ENCODE data around the gene GBF1.

GBF1 gene, protein sequence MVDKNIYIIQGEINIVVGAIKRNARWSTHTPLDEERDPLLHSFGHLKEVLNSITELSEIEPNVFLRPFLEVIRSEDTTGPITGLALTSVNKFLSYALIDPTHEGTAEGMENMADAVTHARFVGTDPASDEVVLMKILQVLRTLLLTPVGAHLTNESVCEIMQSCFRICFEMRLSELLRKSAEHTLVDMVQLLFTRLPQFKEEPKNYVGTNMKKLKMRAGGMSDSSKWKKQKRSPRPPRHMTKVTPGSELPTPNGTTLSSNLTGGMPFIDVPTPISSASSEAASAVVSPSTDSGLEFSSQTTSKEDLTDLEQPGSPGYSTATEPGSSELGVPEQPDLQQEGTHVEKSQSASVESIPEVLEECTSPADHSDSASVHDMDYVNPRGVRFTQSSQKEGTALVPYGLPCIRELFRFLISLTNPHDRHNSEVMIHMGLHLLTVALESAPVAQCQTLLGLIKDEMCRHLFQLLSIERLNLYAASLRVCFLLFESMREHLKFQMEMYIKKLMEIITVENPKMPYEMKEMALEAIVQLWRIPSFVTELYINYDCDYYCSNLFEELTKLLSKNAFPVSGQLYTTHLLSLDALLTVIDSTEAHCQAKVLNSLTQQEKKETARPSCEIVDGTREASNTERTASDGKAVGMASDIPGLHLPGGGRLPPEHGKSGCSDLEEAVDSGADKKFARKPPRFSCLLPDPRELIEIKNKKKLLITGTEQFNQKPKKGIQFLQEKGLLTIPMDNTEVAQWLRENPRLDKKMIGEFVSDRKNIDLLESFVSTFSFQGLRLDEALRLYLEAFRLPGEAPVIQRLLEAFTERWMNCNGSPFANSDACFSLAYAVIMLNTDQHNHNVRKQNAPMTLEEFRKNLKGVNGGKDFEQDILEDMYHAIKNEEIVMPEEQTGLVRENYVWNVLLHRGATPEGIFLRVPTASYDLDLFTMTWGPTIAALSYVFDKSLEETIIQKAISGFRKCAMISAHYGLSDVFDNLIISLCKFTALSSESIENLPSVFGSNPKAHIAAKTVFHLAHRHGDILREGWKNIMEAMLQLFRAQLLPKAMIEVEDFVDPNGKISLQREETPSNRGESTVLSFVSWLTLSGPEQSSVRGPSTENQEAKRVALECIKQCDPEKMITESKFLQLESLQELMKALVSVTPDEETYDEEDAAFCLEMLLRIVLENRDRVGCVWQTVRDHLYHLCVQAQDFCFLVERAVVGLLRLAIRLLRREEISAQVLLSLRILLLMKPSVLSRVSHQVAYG (N-terminal part only)

DNA sequence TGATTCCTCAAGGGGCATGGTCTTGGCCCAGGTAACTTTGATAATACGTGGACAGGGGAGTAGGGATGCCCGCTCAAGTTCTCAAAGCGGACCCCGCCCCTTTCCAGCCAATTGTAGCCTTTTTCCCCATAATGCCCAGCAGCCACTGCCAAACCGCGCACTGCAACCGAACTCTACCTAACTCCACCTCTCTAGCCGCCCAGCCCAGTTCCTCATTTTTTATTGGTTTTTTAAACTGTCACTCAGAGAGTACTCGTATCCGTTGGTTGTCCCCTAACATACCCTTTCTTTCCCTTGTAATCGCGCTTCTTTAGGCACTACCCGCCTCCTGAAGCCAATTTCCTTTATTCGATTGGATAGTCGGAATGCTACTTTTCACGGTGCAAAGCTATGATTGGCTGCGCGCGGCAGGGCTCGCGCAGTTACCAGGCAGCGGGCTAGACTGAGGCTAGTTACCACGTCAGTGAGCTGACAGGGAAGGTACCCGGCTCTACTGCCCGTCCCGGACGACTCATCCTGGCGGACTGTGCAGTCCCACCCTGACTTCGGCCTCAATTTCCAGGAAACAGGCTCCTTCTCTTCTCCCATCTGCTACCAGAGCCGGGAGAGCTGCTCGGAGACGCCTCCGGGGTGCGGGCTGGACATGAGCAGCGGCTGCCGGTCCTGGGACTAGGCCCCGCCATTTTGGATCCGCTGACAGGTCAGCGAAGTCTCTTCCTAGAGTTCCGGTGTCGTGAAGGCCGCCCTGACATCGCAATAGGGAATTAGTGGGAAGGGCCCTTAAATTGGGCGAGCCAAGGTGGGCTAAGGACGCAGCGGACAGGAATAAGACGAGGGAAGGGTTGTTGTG, at the start of gene GBF1:
TSS of gene GBF1 (plus strand) at position 451 of the 850 bp plus-strand sequence. CDS start 13,407 bp downstream, outside the sequence.
- DNase-seq (ENCODE audit: extremely low spot score), result peak; percentile 98
- ChIA-PET CTCF (interaction anchor here (0.6 to 3.6 kb wide), 2 partner anchors 15 to 29 kb away, joined by 4 to 20 read pairs; no protein-coding TSS in a partner anchor), POLR2A (interaction anchor here (0.6 to 2.7 kb wide), 11 partner anchors 8 to 187 kb away, joined by 3 to 16 read pairs (median 5); partner anchors contain the start of gene CUEDC2)
- TF ChIP-seq L3MBTL2 (conservative IDR thresholded peaks at IDR 0.05), result peak; percentile 13
- no peak for TF ChIP-seq TARDBP (IDR thresholded peaks at IDR 0.05)
- TF ChIP-seq, protein P1, sequence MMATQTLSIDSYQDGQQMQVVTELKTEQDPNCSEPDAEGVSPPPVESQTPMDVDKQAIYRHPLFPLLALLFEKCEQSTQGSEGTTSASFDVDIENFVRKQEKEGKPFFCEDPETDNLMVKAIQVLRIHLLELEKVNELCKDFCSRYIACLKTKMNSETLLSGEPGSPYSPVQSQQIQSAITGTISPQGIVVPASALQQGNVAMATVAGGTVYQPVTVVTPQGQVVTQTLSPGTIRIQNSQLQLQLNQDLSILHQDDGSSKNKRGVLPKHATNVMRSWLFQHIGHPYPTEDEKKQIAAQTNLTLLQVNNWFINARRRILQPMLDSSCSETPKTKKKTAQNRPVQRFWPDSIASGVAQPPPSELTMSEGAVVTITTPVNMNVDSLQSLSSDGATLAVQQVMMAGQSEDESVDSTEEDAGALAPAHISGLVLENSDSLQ (IDR thresholded peaks at IDR 0.05), result peak; percentile 100

DNA sequence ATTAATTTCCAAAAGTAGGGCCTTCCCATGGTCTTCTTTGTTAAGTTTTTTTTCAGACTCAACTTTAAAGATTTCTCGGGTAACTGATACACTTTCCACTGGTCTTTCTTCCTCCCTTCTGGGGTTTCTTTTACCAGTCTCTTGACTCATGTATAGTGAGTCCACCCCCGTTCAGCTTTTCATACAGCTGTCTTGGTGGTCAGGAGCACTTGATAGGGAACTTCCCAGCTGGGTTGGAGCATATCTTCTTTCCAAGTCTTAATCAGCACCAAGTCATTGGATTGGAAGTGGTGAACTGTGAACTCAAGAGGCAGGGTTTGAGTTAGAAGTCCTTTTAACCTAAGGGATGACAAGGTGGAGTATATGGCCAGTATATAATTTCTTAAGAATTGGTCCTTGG, 48.4 kb upstream of the GBF1 start:
- CTCF ChIA-PET, result no interaction called here
- TF ChIP-seq, protein P1 (IDR thresholded peaks at IDR 0.05), result no peak
- no peak for TF ChIP-seq HDGF (IDR thresholded peaks at IDR 0.05; ENCODE audit: borderline replicate concordance)
- no peak for TF ChIP-seq CTBP1 (IDR thresholded peaks at IDR 0.05; ENCODE audit: borderline replicate concordance)
- TF ChIP-seq BHLHE40 (IDR thresholded peaks at IDR 0.05; ENCODE audit: borderline replicate concordance), result no peak
- TF ChIP-seq FOXK2 (IDR thresholded peaks at IDR 0.05), result no peak
- no peak for TF ChIP-seq FOXM1 (IDR thresholded peaks at IDR 0.05; ENCODE audit: borderline replicate concordance)
- TF ChIP-seq LEF1 (IDR thresholded peaks at IDR 0.05; ENCODE audit: borderline replicate concordance), result no peak
- no peak for TF ChIP-seq SUZ12 (IDR thresholded peaks at IDR 0.05)
- no peak for TF ChIP-seq FOXA1 (IDR thresholded peaks at IDR 0.05)
- no peak for TF ChIP-seq L3MBTL2 (conservative IDR thresholded peaks at IDR 0.05)
- no peak for TF ChIP-seq TARDBP (IDR thresholded peaks at IDR 0.05)
- TF ChIP-seq SP1 (IDR thresholded peaks at IDR 0.05), result no peak
- POLR2A ChIA-PET, result no interaction called here
- no peak for DNase-seq (ENCODE audit: extremely low spot score)

DNA sequence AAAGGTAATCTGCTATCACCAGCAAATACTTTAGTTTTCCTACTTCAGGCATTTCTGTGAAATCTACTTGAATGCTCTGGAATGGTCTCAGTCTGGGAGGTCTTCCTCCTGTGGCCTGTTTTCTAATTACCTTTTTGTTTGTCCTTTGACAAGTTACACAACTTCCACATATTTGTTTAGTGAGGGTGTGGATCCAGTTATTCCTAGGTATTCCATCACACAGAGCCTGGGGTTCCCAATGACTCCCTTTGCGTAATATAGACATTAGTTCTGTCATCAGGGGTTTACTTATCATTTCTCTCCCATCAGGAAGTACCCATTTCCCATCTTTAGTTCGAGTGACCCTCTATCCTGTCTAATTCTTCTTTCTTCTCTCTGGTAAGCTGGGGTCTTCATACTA, 47.3 kb upstream of the GBF1 start:
- CTCF ChIA-PET, result interaction anchor here (0.6 kb wide), 1 partner anchor 32 kb away, joined by 3 read pairs; no protein-coding TSS in a partner anchor
- DNase-seq (ENCODE audit: extremely low spot score), result no peak
- POLR2A ChIA-PET, result no interaction called here
- TF ChIP-seq FOXM1 (IDR thresholded peaks at IDR 0.05; ENCODE audit: borderline replicate concordance), result no peak
- TF ChIP-seq SP1 (IDR thresholded peaks at IDR 0.05), result no peak
- no peak for TF ChIP-seq HDGF (IDR thresholded peaks at IDR 0.05; ENCODE audit: borderline replicate concordance)
- no peak for TF ChIP-seq L3MBTL2 (conservative IDR thresholded peaks at IDR 0.05)
- TF ChIP-seq TARDBP (IDR thresholded peaks at IDR 0.05), result no peak
- no peak for TF ChIP-seq FOXK2 (IDR thresholded peaks at IDR 0.05)
- TF ChIP-seq, protein P1 (IDR thresholded peaks at IDR 0.05), result no peak
- TF ChIP-seq ZNF384 (IDR thresholded peaks at IDR 0.05), result no peak

DNA sequence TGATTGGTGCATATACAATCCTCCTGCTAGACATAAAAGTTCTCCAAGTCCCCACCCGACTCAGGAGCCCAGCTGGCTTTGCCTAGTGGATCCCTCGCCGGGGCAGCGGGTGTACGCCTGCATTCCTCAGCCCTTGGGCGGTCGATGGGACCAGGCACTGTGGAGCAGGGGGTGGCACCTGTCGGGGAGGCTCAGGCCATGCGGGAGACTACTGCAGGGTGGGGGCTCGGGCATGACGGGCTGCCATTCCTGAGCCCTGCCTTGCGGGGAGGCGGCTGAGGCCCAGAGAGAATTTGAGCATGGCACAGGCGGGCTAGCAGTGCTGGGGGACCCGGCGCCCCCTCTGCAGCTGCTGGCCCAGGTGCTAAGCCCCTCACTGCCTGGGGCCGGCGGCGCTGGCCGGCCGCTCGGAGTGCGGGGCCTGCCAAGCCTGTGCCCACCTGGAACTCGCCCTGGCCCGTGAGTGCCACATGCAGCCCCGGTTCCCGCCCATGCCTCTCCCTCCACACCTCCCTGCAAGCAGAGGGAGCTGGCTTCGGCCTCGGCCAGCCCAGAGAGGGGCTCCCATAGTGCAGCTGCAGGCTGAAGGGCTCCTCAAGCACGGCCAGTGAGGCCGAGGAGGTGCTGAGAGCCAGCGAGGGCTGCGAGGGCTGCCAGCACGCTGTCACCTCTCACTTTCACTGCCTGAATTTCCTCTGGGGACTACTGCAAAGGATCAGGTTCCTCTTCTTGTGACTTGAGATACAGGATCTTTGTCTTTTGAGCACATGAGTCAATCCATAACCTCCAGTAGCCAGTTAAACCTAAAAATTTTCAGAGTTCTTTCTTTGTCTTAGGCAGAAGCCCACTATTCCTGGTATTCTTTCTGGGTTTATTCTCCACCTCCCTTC, 44.3 kb upstream of the GBF1 start:
- ChIA-PET CTCF (no interaction called here), POLR2A (no interaction called here)
- TF ChIP-seq ELF4 (IDR thresholded peaks at IDR 0.05) (no peak), BHLHE40 (IDR thresholded peaks at IDR 0.05; ENCODE audit: borderline replicate concordance) (no peak), ARNT (IDR thresholded peaks at IDR 0.05) (no peak), HDGF (IDR thresholded peaks at IDR 0.05; ENCODE audit: borderline replicate concordance) (no peak), FOXA1 (IDR thresholded peaks at IDR 0.05) (no peak), FOXM1 (IDR thresholded peaks at IDR 0.05; ENCODE audit: borderline replicate concordance) (no peak), NFRKB (IDR thresholded peaks at IDR 0.05) (no peak), TARDBP (IDR thresholded peaks at IDR 0.05) (no peak), CTBP1 (IDR thresholded peaks at IDR 0.05; ENCODE audit: borderline replicate concordance) (no peak), SP1 (IDR thresholded peaks at IDR 0.05) (no peak), LEF1 (IDR thresholded peaks at IDR 0.05; ENCODE audit: borderline replicate concordance) (no peak), FOXK2 (IDR thresholded peaks at IDR 0.05) (no peak), ZNF384 (IDR thresholded peaks at IDR 0.05) (no peak)
- TF ChIP-seq, protein P1 (IDR thresholded peaks at IDR 0.05), result no peak
- DNase-seq (ENCODE audit: extremely low spot score), result no peak
